COR-L47 (cell line): ENCODE results near the gene ZNF385B.

Source experiments
- DNase-seq: peaks from one replicate; lab custom pipeline; 2025; lab: John Stamatoyannopoulos, UW

Gene ZNF385B

GRCh38 chr2:179550849-179551248, 310.6 kb downstream of the ZNF385B start:
- no peak for DNase-seq

GRCh38 chr2:179550214-179550613, 311.2 kb downstream of the ZNF385B start:
- no peak for DNase-seq

DNA sequence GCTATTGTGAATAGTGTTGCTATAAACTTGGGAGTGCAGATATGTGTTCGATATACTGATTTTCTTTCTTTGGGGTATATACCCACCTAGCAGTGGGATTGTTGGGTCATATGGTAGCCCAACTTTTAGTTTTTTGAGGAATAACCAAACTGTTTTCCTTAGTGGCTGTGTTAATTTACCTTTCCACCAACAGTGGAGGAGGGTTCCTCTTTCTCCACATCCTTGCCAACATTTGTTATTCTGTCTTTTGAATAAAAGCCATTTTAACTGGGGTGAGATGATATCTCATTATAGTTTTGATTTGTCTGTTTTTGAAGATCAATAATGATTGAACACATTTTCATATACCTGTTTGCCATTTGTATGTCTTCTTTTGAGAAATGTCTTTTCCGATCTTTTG, 314.8 kb downstream of the ZNF385B start:
- no peak for DNase-seq

DNA sequence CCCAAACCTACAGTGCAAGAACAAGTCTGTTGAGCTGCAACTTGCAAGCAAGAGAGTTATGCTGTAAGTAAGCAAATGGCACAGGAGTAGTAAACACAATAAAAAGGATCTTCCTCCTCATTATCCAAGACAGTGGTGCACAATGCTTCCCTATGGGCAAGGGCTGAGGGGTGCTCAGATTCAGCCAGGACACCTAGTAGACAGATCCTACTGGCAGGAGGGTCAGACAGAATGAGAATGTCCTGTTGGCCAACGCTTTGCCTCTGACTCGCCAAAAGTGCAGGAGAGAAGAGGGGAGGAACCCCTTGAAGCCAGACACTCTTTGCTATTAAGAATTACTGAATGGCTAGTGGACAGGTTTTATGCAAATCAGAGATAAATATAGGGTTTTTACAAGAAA, 316.4 kb downstream of the ZNF385B start:
- no peak for DNase-seq

GRCh38 chr2:179543361-179543901, 318.0 kb downstream of the ZNF385B start:
- peak; percentile 85 for DNase-seq

GRCh38 chr2:179541586-179541985, 319.8 kb downstream of the ZNF385B start:
- DNase-seq = no peak

DNA sequence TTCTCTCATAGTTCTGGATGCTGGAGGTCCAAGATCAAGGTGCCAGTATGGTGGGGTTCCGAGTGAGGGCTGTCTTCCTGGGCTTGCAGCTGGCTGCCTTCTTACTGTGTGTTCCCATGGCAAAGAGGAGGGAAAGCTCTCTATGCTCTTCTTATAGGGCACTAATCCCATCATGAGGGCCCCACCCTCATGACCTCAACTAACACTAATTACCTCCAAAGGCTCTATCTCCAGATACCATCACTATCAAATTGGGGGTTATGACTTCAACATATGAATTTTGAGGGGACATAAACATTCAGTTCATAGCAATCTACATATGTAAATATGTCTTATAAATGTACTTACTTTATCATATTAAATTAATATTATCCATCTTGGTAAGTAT, 322.3 kb downstream of the ZNF385B start:
- DNase-seq = no peak

DNA sequence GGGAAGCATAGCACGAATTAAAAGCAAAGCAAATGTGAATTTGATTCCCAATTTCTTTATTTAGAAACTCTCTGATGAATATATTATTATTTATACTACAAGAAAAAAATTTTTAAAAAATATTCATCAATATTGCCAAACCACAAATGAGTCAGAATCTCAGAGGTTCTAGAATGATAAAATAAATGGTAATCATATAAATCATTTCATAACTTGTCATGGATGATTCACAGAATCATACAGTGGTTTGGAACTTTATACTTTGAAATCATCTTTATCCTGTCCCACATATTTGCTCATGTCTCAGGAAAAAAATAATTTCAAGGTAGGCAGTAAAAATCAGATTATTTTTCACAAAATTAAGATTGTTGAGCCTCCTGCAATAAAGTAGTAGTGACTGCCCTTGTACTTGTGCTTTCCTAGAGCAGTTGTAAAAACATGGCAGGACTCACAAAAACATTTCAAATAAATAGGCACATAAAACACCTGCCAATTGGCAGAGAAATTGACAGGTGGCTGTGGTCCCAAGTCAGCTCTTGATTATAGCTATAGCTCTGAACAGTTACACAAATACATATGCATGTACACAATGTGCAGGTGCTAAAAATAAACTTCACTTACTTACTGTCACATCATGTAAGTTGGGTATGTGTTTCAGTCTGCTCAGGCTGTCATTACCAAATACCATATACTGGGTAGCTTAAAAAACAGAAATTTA, 322.8 kb downstream of the ZNF385B start:
- no peak for DNase-seq

DNA sequence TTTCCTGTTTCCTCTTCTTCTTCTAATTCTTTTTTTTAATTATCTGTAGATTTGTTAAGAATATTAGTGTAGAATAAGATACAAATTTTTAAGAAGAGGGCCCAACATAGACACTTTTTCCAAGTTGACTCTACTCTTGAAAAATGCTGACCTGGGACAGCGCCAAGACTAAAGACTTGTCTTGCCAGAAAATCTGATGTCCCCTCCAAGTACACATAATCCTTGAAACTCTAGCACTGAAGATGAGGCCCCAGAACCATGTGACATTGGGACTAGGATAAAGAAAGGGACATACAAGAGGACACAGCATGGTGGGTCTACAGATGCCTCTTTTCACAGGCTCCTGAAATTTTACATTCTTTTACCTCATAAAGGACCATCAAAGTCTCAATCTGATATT, 325.2 kb downstream of the ZNF385B start:
- no peak for DNase-seq

GRCh38 chr2:179533875-179534274, 327.5 kb downstream of the ZNF385B start:
- DNase-seq = no peak

GRCh38 chr2:179532863-179533278, 328.5 kb downstream of the ZNF385B start:
- DNase-seq = no peak

- no peak for DNase-seq
Measured at GRCh38 chr2:179528576-179529069, 332.8 kb downstream of the ZNF385B start.

- DNase-seq = no peak
Measured at GRCh38 chr2:179525340-179525739, 336.1 kb downstream of the ZNF385B start.

- DNase-seq = no peak
Measured at GRCh38 chr2:179524809-179525339, 336.5 kb downstream of the ZNF385B start.

DNA sequence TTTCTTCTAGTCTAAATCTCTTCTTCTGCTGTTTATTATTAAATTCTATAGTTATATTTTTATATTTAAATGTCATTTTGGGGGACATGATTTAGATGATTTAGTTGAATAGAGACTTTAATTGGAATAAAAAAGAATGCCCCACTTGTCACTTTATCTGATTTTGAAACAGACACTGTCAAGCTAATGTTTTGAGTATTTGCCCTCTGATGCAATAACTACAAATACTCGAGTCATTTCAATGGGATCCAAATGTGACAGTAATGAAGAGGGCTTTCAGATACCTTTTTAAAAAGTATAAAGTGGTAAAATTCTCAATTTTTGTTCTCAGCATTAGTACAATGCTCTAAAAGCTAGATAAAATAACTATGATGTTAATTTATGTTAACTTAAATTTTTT, 339.5 kb downstream of the ZNF385B start:
- DNase-seq = no peak

DNA sequence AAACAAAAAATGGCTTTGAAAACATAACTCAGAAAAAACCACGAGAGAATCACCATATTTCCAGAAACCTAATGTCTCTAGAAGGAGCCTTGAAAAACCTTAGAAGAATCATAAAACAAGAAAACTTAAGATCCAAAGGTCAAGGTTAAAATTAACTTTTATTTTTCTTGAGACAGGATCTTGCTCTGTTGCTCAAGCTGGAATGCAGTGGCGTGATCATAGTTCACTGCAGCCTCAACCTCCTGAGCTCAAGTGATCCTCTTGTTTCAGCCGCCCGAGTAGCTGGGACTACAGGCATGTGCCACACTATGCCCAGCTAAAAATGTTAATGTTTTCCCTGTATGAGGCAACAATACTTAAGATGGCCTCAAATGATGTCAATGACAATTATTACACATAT, 342.6 kb downstream of the ZNF385B start:
- DNase-seq = no peak

DNA sequence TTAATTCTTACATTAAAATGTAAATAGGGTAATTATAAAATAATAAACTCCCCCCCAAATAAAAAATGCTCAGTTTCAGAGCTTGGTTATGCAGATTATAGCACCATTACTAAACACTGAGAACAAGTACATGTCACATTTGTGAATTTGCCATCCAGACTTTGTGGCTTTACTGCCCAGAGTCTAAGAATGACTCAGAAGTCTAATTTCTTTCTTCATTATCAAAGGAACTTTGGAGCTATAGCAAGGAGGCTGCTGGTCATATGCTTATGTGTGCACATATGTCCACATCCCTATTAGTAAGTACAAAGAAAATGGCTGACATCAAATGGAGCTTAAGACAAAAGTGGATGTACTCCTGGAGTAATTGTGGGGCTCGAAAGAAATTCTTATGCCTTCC, 348.2 kb downstream of the ZNF385B start:
- DNase-seq = no peak

DNA sequence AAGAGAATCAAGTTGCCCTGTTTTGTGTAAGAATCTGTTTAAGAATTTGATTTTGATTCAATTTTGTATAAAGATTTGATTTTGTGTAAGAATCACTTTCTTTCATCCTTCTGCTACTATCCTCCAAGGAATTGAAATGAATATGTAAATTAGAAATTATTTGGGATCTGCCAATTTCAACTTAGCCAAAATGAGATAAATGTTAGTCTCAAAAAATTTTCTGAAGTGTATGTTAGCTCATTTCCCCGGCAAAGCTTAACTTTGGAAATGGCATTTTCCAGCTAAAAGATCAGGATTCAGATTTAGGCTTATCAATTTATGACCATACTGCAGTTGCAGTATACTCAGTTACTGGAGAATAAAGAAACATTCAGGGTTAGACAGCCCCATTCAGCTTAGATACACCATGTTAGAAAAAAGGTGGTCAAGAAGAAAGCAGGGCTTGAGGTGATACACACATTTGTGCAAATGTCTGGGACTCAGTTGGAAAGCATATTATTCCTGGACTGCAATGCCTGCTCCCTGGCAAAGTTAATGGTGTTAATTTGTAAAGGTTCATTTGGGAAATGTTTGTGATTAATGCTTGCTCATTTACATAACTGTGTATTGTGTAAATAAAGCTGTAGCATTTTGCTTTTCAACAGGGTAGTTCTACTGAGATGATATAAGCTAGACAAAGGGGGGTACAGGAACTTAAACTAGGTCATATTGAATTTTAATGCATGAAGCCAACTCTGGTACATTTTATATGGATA, 349.0 kb downstream of the ZNF385B start:
- no peak for DNase-seq

- DNase-seq = no peak
Measured at GRCh38 chr2:179511105-179511789, 350.2 kb downstream of the ZNF385B start.

DNA sequence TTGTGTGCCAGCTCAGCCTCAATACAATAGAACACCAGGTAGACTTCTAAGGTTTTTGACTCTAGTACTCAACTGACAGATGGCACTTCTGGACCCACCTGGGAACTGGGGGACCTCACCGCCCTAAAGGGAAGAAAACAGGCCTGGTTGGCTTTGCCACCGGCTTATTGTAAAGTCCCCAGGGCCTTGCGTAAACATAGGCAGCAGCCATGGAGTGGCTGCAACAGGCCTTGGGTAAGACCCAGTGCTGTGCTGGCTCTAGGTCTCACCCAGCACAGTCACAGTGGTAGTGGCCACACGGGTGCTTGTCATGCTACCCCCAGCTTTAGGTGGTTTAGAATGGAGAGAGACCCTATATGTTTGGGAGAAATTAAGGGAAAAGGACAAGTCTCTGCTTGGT, 366.1 kb downstream of the ZNF385B start:
- no peak for DNase-seq

DNA sequence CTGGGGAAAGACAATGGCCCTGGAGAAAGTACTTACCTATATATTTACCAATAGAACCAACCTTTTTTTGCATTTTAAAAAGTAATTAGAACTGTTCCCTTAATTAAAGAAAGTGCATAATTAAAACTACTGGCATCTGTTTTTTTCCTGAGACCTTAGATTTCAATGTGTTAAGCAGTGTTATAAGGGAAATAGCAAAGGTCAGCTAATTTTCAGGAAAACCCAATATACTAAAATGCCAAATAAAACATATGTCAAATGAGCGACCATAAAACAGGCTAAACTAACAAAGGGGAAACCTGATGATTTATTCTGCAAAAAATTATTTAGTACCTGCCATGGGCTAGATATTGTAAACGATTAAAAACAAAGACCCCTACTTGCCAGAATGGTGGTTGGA, 372.8 kb downstream of the ZNF385B start:
- DNase-seq = no peak

GRCh38 chr2:179487010-179487731, 374.2 kb downstream of the ZNF385B start:
- DNase-seq = no peak
